GDM1 (cell line): ENCODE data around the gene UNC45B.
"Not testable (repeated sequence)": the region's sequence is repeated elsewhere in the genome, so short reads cannot be mapped to it uniquely, and the experiment has no call there.

Source experiments
- DNase-seq: peaks from one replicate; lab custom pipeline; 2025; lab: John Stamatoyannopoulos, UW

Gene UNC45B, protein sequence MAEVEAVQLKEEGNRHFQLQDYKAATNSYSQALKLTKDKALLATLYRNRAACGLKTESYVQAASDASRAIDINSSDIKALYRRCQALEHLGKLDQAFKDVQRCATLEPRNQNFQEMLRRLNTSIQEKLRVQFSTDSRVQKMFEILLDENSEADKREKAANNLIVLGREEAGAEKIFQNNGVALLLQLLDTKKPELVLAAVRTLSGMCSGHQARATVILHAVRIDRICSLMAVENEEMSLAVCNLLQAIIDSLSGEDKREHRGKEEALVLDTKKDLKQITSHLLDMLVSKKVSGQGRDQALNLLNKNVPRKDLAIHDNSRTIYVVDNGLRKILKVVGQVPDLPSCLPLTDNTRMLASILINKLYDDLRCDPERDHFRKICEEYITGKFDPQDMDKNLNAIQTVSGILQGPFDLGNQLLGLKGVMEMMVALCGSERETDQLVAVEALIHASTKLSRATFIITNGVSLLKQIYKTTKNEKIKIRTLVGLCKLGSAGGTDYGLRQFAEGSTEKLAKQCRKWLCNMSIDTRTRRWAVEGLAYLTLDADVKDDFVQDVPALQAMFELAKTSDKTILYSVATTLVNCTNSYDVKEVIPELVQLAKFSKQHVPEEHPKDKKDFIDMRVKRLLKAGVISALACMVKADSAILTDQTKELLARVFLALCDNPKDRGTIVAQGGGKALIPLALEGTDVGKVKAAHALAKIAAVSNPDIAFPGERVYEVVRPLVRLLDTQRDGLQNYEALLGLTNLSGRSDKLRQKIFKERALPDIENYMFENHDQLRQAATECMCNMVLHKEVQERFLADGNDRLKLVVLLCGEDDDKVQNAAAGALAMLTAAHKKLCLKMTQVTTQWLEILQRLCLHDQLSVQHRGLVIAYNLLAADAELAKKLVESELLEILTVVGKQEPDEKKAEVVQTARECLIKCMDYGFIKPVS

DNA sequence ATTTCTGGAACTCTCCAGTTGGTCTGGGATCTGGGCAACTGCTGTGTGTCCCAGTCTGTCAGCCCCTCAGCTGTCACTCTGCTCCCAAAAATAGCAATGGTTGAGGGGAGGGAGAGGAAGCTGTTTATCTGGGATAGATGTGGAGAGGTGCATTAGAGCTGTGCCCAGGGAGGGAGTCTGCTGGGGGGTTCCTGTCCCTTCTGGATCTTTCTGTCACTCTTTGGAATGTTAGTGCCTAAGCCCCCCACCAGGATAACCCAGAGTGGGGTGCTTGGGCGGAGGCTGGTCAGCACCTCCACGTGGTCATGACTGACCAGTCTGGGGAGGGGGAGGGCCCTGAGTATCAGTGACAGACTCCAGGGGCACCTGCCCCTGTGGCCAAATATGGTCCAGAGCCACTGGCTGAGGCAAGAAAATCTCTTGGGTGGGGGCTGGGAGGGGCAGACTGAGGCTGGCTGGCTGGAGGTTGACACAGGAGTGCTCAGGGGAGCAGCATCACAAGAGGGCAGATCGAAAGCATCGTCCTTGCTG lies at the start of gene UNC45B:
Gene UNC45B (plus strand): TSS at position 443 of the 531 bp plus-strand sequence. CDS start 447 bp downstream, outside the sequence.
- no peak for DNase-seq

- DNase-seq, result no peak
Measured at GRCh38 chr17:35099908-35100307, 47.7 kb upstream of the UNC45B start.

DNA sequence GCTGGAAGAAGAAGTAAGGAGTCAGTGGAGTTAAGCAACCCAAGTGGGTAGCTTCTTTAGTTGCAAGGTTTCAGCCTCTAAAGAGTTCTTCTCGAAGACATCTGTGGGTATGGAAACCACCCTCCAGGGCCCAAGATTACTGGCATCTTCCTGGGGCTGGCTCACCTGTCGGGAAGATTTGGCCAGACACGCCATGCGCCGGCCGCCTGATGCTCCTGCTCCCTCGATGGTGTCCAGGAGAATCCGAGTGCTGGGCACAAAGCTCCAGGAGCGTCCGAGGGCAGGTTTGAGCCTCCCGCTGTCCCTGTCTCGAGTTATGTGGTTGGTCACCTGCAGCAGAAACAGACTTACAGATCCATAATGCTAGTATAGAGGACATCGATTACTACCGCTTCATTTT lies 46.6 kb upstream of the UNC45B start:
- no peak for DNase-seq

DNA sequence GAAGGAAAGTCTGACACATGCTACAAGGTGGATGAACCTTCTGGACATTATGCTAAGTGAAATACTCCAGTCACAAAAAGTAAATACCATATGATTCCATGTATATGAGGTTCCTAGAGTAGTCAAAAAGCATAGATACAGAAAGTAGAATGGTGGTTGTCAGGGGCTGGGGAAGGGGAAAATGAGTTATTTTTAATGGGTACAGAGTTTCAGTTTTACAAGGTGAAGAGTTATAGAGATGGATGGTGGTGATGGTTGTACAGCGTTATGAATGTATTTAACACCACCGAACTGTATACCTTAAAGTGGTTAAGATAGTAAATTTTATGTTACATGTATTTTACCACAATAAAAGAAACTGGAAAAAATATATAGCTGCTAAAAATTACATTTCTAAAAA lies 45.9 kb upstream of the UNC45B start:
- DNase-seq, result no peak

DNA sequence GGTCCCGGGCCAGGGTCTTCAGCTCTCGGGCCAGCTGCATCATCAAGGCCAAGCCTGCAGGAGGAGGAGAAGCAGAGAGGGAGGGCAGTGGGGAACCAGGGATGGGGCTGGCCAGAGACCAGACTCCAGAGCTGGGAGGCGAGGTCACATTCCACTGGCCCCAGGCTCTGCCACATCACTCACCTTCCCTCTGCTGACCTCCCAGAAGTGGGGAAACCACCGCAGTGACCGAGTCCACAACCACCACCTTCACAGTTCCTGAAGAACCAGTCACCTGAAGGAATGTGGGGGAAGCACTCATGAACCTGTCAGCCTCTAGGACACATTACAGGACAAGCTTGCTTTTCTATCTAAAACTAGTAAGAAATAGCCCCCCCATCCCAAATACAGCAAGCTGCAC lies 44.3 kb upstream of the UNC45B start:
- DNase-seq, result no peak

DNA sequence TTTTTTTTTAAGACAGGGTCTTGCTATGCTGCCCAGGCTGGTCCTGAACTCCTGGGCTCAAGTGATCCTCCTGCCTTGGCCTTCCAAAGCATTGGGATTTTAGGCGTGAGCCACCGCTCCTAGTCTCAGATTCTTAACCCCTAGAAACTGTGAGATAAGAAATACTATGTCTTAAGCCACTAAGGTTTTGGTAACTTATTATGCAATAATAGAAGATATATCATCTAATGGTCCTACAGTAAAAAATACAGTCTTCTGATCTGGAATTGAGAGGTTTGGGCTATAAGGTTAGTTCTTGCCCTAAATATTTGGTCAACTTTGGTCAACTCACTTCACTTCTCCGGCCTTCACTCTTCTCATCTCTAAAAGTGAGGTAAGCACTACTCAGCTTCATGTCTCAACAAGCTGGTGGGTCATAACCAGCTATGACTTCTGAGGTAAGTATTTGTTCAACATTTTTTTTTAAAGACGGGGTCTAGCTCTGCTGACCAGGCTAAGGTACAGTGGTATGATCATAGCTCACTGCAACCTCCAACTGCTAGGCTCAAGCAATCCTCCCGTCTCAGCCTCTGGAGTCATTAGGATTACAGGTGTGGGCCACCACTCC lies 42.7 kb upstream of the UNC45B start:
- no peak for DNase-seq

DNA sequence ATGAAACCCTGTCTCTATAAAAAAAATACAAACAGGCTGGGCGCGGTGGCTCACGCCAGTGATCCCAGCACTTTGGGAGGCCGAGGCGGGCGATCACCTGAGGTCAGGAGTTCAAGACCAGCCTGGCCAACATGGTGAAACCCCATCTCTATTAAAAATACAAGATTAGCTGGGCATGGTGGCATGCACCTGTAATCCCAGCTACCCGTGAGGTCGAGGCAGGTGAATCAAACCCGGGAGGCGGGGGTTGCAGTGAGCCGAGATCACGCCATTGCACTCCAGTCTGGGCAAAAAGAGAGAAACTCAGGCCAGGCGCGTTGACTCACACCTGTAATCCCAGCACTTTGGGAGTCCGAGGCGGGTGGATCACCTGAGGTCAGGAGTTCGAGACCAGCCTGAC lies 36.8 kb upstream of the UNC45B start:
- DNase-seq, result not testable (repeated sequence)

DNA sequence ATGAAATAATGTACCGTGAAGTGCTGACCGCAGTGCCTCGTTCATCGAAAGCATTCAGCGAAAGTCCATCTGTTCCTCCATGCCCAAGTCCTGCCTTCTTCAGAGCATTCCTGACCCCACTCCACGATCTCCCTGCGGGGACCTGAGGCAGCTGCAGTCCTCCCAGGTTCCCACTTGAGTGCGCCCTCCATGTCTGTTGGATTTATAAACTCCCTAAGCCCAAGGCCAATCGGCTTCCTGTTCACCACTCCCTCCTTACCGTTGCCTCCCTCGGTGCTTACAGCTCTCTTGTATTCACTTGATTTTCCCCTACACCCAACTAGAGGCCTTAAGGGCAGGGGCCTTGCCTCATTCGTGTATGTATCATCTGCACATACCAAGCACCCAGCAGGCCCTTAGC lies 30.8 kb upstream of the UNC45B start:
- no peak for DNase-seq

GRCh38 chr17:35117984-35118383 lies 29.6 kb upstream of the UNC45B start:
- peak; percentile 7 for DNase-seq

GRCh38 chr17:35119370-35120165 lies 28.0 kb upstream of the UNC45B start, which contains the start of gene RAD51D:
Gene RAD51D (minus strand): TSS chr17:35119860. CDS start chr17:35119613, 247 bp downstream.
- DNase-seq, result peak; percentile 74

DNA sequence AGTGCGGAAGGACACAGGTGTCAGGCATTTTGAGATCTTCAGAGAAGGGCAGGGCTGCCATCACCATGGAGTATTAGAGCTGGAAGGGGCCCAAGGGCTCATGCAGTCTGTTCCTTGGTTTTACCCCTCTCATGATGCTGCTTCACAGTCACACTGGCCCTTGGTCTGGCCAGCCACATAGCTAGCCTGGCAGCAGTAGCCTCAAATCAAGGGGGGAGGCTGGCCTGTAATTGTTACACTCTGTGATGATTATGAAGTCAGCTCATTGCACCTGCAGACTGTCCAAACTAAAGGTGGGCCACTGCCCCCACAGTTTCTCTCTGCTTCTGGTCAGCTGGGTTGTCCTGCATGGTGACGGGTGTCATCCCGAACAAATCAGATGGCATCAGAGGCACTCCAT lies 26.3 kb upstream of the UNC45B start, which contains the start of gene FNDC8:
Gene FNDC8 (plus strand): TSS at position 301 of the 400 bp plus-strand sequence. CDS start 79 bp downstream, at position 380.
- DNase-seq, result no peak

- DNase-seq, result no peak
Measured at GRCh38 chr17:35127751-35128514, 19.7 kb upstream of the UNC45B start.

DNA sequence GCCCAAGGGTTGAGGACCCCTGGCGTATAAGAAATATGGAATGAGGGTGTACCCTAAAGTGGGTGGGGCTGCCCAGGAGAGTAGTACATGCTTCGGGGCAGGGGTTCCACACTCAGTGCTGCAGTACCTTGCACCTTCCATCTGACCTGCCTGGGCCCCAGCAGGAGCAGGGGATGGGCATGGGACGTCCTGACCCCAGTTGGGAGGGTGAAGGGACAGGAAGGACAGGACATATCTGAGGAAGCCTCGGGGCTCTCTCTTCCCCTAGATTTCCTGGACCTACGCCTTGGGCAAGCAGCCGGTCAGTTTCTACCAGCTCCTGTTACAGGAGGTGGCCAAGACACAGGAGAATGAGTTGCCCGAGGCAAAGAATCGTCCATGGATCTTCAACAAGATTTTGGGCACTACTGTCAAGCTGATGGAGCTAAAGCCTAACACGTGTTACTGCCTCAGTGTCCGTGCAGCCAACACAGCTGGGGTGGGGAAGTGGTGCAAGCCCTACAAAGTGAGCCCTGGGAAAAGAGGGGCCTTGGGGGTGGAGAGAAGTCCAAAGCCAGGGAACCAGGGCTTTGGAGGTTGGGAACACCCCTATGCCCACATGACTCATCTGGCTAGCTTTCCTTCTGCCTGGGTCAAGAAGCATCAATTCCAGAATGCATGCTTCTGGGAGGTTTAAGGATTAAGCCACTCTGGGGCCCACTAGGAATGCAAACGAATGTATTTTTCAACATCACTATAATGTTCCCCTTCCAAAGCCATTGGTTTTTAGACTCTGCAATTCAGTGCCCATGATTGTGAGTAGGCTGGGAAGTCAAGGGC lies 18.3 kb upstream of the UNC45B start:
- DNase-seq, result no peak

GRCh38 chr17:35129973-35130351 lies 17.7 kb upstream of the UNC45B start:
- DNase-seq, result no peak

GRCh38 chr17:35130392-35130791 lies 17.2 kb upstream of the UNC45B start:
- no peak for DNase-seq

DNA sequence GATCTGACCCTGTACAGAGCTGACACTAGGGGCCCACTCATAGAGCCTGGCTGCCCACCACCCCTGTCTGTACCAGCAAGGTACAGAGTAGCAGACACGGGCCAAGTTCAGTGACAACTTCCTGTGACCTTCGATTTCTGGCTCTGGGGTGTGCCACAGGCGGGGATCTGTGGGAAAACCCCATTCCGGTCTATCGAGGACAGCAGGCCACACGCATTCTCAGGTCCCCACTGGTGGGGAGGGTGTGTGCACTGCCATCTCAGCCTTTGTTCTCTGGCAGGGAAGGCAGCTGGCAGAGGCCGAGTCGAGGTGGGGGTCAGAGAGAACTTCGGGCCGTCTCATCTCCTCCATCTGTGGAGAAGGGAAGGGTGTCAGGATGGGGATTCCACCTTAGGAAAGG lies 15.5 kb upstream of the UNC45B start:
- no peak for DNase-seq

GRCh38 chr17:35132816-35133550 lies 14.6 kb upstream of the UNC45B start:
- DNase-seq, result no peak

DNA sequence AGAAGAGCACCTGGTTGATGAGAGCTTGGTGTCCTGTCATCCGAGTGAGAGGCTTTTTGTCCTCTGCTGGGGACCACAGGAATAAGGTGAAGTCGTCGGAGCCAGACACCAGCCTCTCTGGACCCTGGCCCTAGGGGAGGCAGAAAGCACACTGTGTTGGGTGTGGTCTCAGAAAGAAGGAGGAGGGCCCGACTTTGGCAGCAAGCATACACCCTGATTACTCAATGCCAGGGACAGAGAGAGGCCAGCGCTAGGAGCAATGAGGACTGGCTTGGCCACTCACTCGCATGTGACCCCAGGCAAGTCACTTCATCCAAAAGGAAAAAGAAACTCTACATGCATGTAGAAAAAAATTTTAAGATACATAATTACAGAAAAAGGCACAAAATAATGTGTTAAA lies 12.3 kb upstream of the UNC45B start:
- no peak for DNase-seq

- no peak for DNase-seq
Measured at GRCh38 chr17:35138218-35138617, 9.4 kb upstream of the UNC45B start.
